K562 (cell line): ENCODE data around the gene KASH5. TPM values are rescaled to one million over a fixed set of nuclear protein-coding genes. Genes with fewer than 3 reads are reported as not detected.

Experiments
- CEBPG ChIP-seq, 3 experiments: fragments of 200-800 bp in 1 of 3; sonication (Bioruptor generic) in 1 of 3; sonication (generic) in 1 of 3; formaldehyde crosslinking in 1 of 3; IDR thresholded peaks in 2 of 3; conservative IDR thresholded peaks in 1 of 3; 2 replicates each; pipeline versions ENCODE4 v1.6.1 to v1.8.0; 2016 to 2022; ENCODE audit warnings: missing compliant biosample characterization in 2 of 3, missing genetic modification characterization in 2 of 3, mild to moderate bottlenecking in 1 of 3, missing genetic modification reagents in 1 of 3
- PURB ChIP-seq: sonication (generic); formaldehyde crosslinking; IDR thresholded peaks from 2 replicates; pipeline ENCODE4 v1.9.0; 2021; ENCODE audit warnings: low read depth, mild to moderate bottlenecking, missing genetic modification reagents
- TAF9B ChIP-seq: fragments of 450-650 bp; IDR thresholded peaks from 2 replicates; pipeline ENCODE4 v1.6.1; 2018; ENCODE audit warnings: mild to moderate bottlenecking; ENCODE audit not compliant: partially characterized antibody
- ZNF133 ChIP-seq: fragments of 250-450 bp; sonication (Bioruptor Pico); IDR thresholded peaks from 2 replicates; pipeline ENCODE4 v1.4.0; 2020; ENCODE audit warnings: mild to moderate bottlenecking
- ZNF175 ChIP-seq: fragments of 200-800 bp; sonication (Bioruptor generic); IDR thresholded peaks from 2 replicates; pipeline ENCODE4 v1.6.1; 2016; ENCODE audit warnings: low read depth, mild to moderate bottlenecking, missing genetic modification characterization, missing compliant biosample characterization
- ZNF3 ChIP-seq: fragments of 250-450 bp; sonication (Bioruptor Pico); IDR thresholded peaks from 2 replicates; pipeline ENCODE4 v1.5.0; 2021; ENCODE audit warnings: mild to moderate bottlenecking, moderate library complexity
- ZNF717 ChIP-seq: fragments of 250-450 bp; sonication (Bioruptor Pico); IDR thresholded peaks from 2 replicates; pipeline ENCODE4 v1.5.0; 2021
- polyA plus RNA-seq, 8 experiments: library from polyadenylated mRNA; depleted of rRNA in 4 of 8; stranded (reverse) in 5 of 8; unstranded in 3 of 8; fragments of >200 nt; fragmentation: Nextera tagmentation in 2 of 8; fragmentation: Illumina TruSeq in 1 of 8; extraction: Ambion mirVana in 2 of 8; extraction: Trizol in 1 of 8; gene quantifications; 2 replicates each; pipeline versions ENCODE4 v1.2.1 to v1.2.3, GENCODE V29; 2011 to 2014; ENCODE audit warnings: inconsistent platforms in 1 of 8, missing spikeins in 1 of 8
- total RNA-seq, 7 experiments: library from RNA; depleted of rRNA in 6 of 7; stranded (reverse); fragments of >200 nt in 6 of 7; fragmentation: Illumina TruSeq in 2 of 7; extraction: Trizol in 2 of 7; gene quantifications; 2 replicates each; pipeline versions ENCODE4 v1.2.1 to v1.2.3, GENCODE V29; 2011 to 2021; ENCODE audit warnings: low replicate concordance in 1 of 7
- TF ChIP-seq, protein P1 (sequence below): sonication (generic); formaldehyde crosslinking; IDR thresholded peaks from 2 replicates; pipeline ENCODE4 v1.4.0; 2020; ENCODE audit warnings: mild to moderate bottlenecking, missing genetic modification reagents

Gene KASH5
- total and polyA plus RNA-seq, 9 of the 15 experiments (the other 6 are each of a cell fraction or from before 2014, with no cell fraction given), result 0.07 to 0.84 (median 0.34) TPM; not detected in 1

DNA sequence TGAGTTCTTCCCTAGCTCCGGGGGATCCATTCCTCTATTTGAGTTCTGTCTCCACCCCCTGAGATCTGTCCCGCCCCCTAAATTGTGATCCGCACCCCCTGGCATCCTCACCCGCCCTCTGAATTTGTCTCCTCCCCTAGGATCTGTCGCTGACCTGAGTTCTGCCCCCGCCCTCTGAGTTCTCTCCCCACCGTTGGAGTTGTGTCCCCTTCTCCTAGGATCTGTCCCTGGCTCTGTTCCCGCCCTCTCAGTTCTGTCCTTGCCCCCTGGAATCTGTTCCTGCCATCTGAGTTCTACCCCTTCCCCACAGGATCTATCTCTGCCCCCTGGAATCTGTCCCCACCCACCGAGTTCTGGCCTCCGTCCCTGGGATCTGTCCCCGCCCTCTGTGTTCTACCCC is 54.3 kb downstream of the KASH5 start (continued):
- no peak for TF ChIP-seq ZNF133 (CRISPR knock-in tag)
- no peak for TF ChIP-seq CEBPG (CRISPR knock-in tag; IDR thresholded peaks at IDR 0.05)
- no peak for TF ChIP-seq CEBPG (tag; conservative IDR thresholded peaks at IDR 0.05 in 1 of 2, IDR thresholded peaks at IDR 0.05 in 1 of 2)
- no peak for TF ChIP-seq PURB
- TF ChIP-seq ZNF175 (CRISPR knock-in tag), result no peak
- TF ChIP-seq, protein P1, sequence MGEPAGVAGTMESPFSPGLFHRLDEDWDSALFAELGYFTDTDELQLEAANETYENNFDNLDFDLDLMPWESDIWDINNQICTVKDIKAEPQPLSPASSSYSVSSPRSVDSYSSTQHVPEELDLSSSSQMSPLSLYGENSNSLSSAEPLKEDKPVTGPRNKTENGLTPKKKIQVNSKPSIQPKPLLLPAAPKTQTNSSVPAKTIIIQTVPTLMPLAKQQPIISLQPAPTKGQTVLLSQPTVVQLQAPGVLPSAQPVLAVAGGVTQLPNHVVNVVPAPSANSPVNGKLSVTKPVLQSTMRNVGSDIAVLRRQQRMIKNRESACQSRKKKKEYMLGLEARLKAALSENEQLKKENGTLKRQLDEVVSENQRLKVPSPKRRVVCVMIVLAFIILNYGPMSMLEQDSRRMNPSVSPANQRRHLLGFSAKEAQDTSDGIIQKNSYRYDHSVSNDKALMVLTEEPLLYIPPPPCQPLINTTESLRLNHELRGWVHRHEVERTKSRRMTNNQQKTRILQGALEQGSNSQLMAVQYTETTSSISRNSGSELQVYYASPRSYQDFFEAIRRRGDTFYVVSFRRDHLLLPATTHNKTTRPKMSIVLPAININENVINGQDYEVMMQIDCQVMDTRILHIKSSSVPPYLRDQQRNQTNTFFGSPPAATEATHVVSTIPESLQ (CRISPR knock-in tag), result no peak
- TF ChIP-seq ZNF717 (CRISPR knock-in tag), result no peak
- no peak for TF ChIP-seq ZNF3 (CRISPR knock-in tag)
- no peak for TF ChIP-seq TAF9B
